Thyroid gland (tissue), 4 donors: Measurements from ENCODE around the gene PILRB. TPM values are rescaled to one million over a fixed set of nuclear protein-coding genes. Genes with fewer than 3 reads are reported as not detected.

Experiments used
- DNase-seq, 2 donors: peaks; one replicate each; pipeline ENCODE4 v3.0.0-alpha.2; 2019
- H3K27ac ChIP-seq, 3 donors: fragments of 200-600 bp; sonication (generic); 1 replicate in 2 of 3; 2 replicates in 1 of 3; pipeline ENCODE4 v1.5.1; 2016 to 2019; ENCODE audit warnings: mild to moderate bottlenecking in 1 of 3, moderate library complexity in 1 of 3
- H3K27me3 ChIP-seq: fragments of 200-600 bp; sonication (generic); one replicate; pipeline ENCODE4 v1.5.1; 2019
- H3K36me3 ChIP-seq, 2 donors: fragments of 200-600 bp; sonication (generic); one replicate each; pipeline ENCODE4 v1.5.1; 2016 to 2019
- H3K4me1 ChIP-seq, 2 donors: fragments of 200-600 bp; sonication (generic); one replicate each; pipeline ENCODE4 v1.5.1; 2017 to 2019
- H3K4me3 ChIP-seq, 3 donors: fragments of 200-600 bp; sonication (generic); replicated peaks in 1 of 3; 1 replicate in 2 of 3; 2 replicates in 1 of 3; pipeline ENCODE4 v1.5.1; 2016; ENCODE audit warnings: mild to moderate bottlenecking in 1 of 3
- H3K9me3 ChIP-seq: fragments of 200-600 bp; sonication (generic); one replicate; pipeline ENCODE4 v1.5.1; 2017
- POLR2A ChIP-seq, 2 donors: fragments of 450-650 bp; IDR thresholded peaks; one replicate each; pipeline ENCODE4 v1.6.1; 2017; ENCODE audit warnings: antibody characterized with exemption in 2 of 2, mild to moderate bottlenecking in 2 of 2, moderate library complexity in 1 of 2
- WGBS, 2 donors: methylation state at CpG; one replicate each; pipeline ENCODE4 v1.1.5; 2017; 5-methylcytosine and 5-hydroxymethylcytosine counted together
- intact Hi-C: fragments of 100-400 bp; cut with DNase I; formaldehyde crosslinking; loops from one replicate; pipeline ENCODE4 v1.15.1; 2023
- total RNA-seq, 4 donors: library from RNA; depleted of rRNA; stranded (reverse); fragments of >200 nt; gene quantifications; one replicate each; pipeline ENCODE4 v1.2.3, GENCODE V29; 2016
- TF ChIP-seq, protein P1 (sequence below), 6 experiments: fragments of 200-600 bp in 3 of 6; fragments of 450-650 bp in 3 of 6; sonication (generic) in 3 of 6; IDR thresholded peaks; one replicate each; pipeline ENCODE4 v1.5.1; 2016 to 2019; ENCODE audit warnings: antibody characterized with exemption in 6 of 6, mild to moderate bottlenecking in 2 of 6, inconsistent platforms in 1 of 6, moderate library complexity in 1 of 6

The PILRB gene
- total RNA-seq, 4 donors from 2014 or later, result 60.9 to 86.5 (median 73.9) TPM

DNA sequence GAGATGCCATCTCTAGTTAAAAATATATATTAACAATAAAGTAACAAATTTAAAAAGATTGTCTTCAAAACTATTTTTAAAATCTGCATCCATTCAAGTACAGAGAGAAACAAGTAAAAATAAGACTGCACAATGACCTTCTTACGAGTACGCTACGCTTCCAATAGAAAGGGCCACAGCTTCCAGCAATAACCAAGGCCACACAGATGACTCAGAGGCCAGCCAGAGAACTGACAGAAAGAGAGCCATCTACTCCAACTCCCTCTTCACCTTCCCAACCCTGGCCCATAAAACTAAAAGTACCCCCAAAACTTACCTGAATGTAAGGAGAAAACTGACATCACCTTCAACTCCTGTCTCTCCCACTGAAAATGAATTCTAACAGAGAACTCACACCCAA, 42.1 kb downstream of the PILRB start:
- Histone ChIP-seq H3K27ac (no peak overlapping the region), H3K27me3 (no peaks in the 10 kb centered on the region), H3K4me1 (no peaks in the 10 kb centered on the region), H3K36me3 (no peaks in the 10 kb centered on the region), H3K9me3 (no peaks in the 10 kb centered on the region), H3K4me3 (no peak overlapping the region)
- WGBS, 2 donors, result 95 to 98% methylated on average over 3 of the region's 3 CpGs
- intact Hi-C loops, result no loop called here
- TF ChIP-seq POLR2A (IDR thresholded peaks at IDR 0.05), result no peak
- TF ChIP-seq, protein P1, sequence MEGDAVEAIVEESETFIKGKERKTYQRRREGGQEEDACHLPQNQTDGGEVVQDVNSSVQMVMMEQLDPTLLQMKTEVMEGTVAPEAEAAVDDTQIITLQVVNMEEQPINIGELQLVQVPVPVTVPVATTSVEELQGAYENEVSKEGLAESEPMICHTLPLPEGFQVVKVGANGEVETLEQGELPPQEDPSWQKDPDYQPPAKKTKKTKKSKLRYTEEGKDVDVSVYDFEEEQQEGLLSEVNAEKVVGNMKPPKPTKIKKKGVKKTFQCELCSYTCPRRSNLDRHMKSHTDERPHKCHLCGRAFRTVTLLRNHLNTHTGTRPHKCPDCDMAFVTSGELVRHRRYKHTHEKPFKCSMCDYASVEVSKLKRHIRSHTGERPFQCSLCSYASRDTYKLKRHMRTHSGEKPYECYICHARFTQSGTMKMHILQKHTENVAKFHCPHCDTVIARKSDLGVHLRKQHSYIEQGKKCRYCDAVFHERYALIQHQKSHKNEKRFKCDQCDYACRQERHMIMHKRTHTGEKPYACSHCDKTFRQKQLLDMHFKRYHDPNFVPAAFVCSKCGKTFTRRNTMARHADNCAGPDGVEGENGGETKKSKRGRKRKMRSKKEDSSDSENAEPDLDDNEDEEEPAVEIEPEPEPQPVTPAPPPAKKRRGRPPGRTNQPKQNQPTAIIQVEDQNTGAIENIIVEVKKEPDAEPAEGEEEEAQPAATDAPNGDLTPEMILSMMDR (IDR thresholded peaks at IDR 0.05), result no peak
- no peak for DNase-seq

DNA sequence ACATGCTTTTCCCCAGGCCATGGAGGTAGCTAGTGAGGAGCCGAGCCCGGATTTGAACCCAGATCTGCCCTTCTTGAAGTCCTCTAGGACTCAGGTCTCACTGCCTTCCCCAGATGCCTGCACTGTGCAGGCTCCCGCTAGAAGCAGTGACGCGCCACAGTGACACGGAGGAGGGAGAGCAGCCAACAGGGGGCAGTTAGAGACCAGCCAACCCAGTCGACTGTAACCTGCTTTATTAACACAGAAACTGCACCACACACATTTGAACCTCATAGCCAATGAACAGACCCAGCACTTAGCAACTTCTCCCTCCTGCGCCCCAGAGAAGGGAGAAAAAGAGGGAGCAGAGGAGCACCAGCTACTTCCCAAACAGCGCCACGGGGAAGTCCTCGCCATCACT, 42.7 kb downstream of the PILRB start:
- intact Hi-C loops, result no loop called here
- Histone ChIP-seq H3K27ac (no peak overlapping the region), H3K36me3 (no peaks in the 10 kb centered on the region), H3K9me3 (no peaks in the 10 kb centered on the region), H3K4me3 (no peak overlapping the region), H3K27me3 (no peaks in the 10 kb centered on the region), H3K4me1 (no peaks in the 10 kb centered on the region)
- TF ChIP-seq, protein P1 (IDR thresholded peaks at IDR 0.05), result peak in 1 of 6 experiments; percentile 13
- no peak for TF ChIP-seq POLR2A (IDR thresholded peaks at IDR 0.05)
- DNase-seq, result peak; percentile 23 to 30
- WGBS, 2 donors, result 68 to 89% methylated on average over 7 to 11 of the region's 11 CpGs

DNA sequence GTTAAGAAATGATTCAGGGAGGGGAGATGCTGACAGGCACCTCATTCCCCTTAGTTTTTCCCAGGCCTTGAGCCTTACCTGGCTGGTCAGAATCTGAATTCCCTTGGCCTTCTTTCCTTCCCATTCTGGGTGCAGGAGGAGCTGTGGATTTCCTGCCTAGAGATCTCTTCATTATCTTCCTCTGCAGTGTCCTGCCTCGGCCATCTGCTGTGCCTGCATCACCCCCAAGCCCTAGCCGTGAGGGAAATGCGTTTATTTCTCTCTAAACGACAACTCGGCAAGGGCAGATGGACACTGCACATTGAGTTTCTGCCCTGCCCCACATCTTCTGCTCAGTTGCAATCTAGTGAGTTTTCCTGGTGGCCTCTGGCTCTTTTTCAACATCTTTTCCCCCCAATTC, 43.9 kb downstream of the PILRB start:
- 86 to 90% methylated on average over 5 of the region's 5 CpGs for WGBS, 2 donors
- Histone ChIP-seq H3K4me1 (no peaks in the 10 kb centered on the region), H3K9me3 (no peaks in the 10 kb centered on the region), H3K27ac (no peak overlapping the region), H3K27me3 (no peaks in the 10 kb centered on the region), H3K4me3 (no peak overlapping the region), H3K36me3 (no peaks in the 10 kb centered on the region)
- DNase-seq, result no peak
- TF ChIP-seq, protein P1 (IDR thresholded peaks at IDR 0.05), result no peak
- no peak for TF ChIP-seq POLR2A (IDR thresholded peaks at IDR 0.05)
- intact Hi-C loops, result no loop called here

DNA sequence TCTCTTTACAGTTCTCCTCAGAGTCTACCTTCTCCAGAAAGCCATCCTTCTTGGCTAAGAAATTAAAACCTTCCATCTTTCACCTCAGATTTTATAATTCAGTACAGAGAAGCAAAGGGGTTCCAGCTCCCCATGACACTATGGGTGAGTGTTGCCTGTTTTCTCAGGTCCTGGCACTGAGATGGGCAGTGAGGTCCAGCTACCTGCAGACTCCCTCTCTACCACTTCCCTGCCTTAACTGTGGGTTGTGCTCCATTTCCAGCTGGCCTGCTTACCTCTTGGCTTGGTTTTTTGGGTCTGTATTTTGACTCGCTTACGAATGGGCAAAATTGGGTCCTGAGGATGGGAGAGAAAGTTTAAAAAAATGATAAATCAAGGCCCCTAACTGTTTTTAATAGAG, 44.3 kb downstream of the PILRB start:
- no peak overlapping the region for H3K4me3 ChIP-seq
- H3K9me3 ChIP-seq, result no peaks in the 10 kb centered on the region
- no peak for DNase-seq
- TF ChIP-seq, protein P1 (IDR thresholded peaks at IDR 0.05), result no peak
- TF ChIP-seq POLR2A (IDR thresholded peaks at IDR 0.05), result no peak
- H3K4me1 ChIP-seq, result no peaks in the 10 kb centered on the region
- H3K27ac ChIP-seq, result no peak overlapping the region
- no peaks in the 10 kb centered on the region for H3K36me3 ChIP-seq
- H3K27me3 ChIP-seq, result no peaks in the 10 kb centered on the region
- whole genome bisulfite sequencing, 2 donors, result 94 to 100% methylated on average over 2 of the region's 2 CpGs
- intact Hi-C loops, result no loop called here

DNA sequence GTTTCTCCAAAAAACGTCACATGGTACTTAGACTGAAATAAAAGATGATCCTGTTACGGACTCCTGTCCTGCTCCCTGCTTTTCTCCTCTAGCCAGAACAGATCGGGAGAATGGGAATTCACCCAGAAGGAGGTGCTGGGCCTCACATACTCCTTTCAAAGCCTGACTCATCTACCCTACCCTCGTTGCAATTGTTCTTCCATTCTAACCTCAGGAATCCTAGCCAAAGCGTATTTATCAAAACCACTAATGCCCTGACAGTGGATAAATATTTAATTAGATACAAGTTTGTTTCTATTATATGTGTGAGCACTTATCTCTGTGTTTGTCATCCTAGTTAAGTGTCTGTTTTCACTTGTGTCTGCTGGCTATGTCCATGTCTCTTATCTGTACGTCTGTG, 48.9 kb downstream of the PILRB start:
- DNase-seq, result no peak
- H3K27ac ChIP-seq, result no peak overlapping the region

More for the DNA sequence above, 48.9 kb downstream of the PILRB start:
- no peaks in the 10 kb centered on the region for H3K27me3 ChIP-seq
- WGBS, 2 donors, result 64 to 67% methylated on average over 6 of the region's 6 CpGs
- intact Hi-C loops, result no loop called here
- no peaks in the 10 kb centered on the region for H3K4me1 ChIP-seq
- H3K4me3 ChIP-seq, result no peak overlapping the region
- no peaks in the 10 kb centered on the region for H3K36me3 ChIP-seq
- no peaks in the 10 kb centered on the region for H3K9me3 ChIP-seq
- TF ChIP-seq, protein P1 (IDR thresholded peaks at IDR 0.05), result no peak
- TF ChIP-seq POLR2A (IDR thresholded peaks at IDR 0.05), result no peak
